OCI-M2 (cell line): ENCODE results near the gene PLA2G2E.
"Not testable (repeated sequence)": the region's sequence is repeated elsewhere in the genome, so short reads cannot be mapped to it uniquely, and the experiment has no call there.

Experiments
- DNase-seq: peaks from one replicate; lab custom pipeline; 2025; ENCODE audit not compliant: unreplicated experiment; lab: John Stamatoyannopoulos, UW

PLA2G2E gene

DNA sequence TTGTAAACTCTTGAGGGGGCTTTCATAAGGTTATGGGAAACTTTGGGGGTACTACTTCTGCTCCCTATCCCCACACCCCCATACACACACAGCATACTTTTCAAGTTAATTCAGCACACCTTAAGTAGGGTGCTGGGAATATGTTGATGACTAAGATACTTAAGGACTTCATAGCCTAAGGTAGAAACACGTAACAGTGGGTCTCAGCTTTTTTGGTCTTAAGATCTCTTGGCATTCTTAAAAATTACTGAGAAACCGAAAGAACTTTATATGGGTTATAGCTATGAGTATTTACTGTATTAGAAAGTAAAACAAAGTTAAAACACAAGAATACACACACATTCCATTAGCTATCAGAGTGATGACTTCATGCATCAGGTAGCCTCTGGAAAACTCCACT is 39.1 kb downstream of the PLA2G2E start:
- DNase-seq: no peak

DNA sequence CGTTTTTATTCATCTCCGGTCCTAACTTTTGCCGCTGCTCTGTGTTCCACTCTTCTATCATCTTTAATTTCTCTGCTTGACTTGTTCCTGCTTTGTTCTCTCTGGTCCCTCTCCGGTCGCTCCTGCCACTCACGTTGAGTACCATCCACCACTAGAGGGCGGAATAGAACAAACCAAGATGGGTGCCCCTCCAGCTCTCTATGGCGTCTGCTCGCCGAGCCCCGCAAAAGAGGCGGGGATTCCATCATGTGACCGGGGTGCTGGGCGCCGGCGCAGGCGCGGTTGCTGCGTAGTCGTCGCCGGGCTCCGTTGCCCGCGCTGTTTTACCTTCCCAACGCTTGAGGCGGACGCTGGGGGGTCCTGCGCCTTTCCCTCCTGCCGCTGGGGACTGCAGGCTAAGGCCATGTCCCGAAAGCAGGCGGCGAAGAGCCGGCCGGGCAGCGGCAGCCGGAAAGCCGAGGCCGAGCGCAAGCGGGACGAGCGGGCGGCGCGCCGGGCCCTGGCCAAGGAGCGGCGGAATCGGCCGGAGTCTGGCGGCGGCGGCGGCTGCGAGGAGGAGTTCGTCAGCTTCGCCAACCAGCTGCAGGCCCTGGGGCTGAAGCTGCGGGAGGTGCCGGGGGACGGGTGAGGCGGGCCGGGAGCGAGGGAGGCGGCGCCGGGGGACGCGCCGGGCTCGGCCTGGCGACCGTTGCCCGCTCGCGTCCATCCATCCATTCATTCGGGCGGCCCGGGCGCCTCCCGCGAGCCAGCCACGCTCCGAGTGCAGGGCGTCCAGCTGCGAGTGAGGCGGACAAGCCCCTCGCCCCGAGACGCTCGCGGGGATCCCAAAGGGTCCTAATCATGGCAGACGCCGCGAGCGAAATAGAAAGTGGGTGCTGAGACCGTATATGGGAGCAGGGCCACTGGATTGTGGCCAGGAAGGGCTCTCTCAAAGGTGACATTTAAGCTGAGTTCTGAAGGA is 41.0 kb downstream of the PLA2G2E start, which contains the start of gene OTUD3:
TSS of gene OTUD3 (plus strand) at position 285 of the 961 bp plus-strand sequence. CDS start at position 404, 119 bp downstream.
- DNase-seq: peak; percentile 75

DNA sequence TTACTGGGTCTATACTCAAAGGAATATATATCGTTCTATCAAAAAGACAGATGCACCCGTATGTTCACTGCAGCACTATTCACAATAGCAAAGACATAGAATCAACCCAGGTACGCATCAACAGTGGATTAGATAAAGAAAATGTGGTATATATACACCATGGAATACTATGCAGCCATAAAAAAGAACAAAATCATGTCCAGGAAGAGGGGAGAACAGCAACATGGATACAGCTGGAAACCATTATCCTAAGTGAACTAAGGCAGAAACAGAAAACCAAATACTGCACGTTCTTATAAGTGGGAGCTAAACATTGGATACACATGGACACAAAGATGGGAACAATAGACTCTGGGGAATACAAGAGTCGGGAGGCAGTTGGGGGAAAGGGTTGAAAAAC is 42.6 kb downstream of the PLA2G2E start:
- not testable (repeated sequence) for DNase-seq

DNA sequence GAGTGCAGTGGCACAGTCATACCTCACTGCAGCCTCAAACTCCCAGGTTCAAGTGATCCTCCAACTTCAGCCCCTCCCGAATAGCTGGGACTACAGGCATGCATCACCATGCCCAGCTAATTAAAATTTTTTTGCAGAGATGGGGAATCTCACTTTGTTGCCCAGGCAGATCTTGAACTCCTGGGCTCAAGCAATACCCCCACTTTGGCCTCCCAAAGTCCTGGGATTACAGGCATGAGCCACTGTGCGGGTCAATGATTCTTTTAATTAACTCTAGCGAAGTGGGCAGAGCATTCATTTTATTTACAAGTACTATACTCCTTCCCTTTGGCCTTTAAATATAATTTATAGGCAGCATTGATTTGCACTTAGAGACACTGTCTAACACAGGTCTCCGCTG is 43.8 kb downstream of the PLA2G2E start:
- no peak for DNase-seq

DNA sequence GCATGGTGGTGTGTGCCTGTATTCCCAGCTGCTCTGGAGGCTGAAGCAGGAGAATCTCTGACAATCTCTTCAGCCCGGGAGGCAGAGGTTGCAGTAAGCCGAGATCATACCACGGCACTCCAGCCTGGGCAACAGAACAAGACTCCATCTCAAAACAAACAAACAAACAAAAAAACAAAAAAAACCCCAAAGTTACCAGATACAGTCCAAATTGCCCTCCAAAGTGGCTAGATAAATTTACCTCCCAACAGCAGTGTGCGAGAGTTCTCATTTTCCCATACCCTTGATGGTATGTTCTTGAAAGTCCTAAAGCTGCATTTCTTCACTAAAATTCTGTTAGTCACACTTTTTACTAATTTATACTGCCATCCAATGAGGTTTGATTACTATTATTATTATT is 44.2 kb downstream of the PLA2G2E start:
- no peak for DNase-seq

DNA sequence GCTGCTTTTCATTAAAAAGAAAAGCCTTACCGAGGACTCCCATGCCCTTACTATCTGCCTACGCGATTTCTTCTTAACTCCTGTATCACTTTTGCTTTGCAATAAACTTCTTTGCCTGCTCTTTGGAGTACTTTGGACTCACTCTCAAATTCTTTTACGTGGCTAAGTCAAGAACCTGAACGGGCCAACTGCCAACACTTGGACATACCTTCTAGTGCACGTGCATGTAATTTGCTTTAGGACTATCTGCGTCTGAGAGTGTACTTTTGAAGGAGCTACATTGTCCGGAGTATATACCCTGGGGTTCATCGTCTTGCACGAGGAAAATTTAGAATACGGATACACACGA is 44.8 kb downstream of the PLA2G2E start:
- DNase-seq: no peak

DNA sequence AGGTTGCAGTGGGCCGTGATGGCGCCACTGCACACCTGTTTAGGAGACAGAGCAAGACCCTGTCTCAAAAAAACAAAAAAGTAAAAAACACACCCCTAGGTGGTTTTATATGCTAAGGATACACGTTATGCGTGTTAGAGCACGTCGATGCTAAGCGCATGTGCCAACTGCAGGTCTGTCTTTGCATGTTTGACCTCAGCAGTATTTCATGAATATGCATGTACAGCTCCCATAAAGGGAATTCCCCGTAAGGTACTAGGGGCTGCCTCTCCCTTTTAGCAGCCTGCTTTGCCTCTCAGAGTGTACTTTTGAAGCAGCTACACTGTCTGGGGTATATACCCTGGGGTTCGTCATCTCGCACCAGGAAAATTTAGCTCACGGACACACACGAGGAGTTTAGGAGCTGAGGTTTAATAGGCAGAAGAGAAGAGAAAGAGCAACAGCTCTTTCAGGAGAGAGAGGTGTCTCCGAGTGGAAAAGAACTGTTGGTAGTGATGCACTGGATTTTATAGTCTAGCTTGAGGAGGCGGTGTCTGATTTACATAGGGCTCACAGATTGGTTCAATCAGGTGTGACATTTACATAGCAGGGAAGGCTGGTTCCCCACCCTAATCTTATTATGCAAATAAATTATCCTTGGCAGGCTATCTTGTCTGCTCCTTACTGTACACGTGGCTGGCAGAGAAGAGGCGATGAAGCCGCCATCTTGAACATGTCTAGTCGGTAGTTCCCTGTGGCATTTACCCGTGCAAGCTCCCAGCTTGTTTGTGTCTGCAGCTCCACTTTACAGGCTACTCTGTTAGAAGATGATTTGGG is 45.4 kb downstream of the PLA2G2E start:
- no peak for DNase-seq

DNA sequence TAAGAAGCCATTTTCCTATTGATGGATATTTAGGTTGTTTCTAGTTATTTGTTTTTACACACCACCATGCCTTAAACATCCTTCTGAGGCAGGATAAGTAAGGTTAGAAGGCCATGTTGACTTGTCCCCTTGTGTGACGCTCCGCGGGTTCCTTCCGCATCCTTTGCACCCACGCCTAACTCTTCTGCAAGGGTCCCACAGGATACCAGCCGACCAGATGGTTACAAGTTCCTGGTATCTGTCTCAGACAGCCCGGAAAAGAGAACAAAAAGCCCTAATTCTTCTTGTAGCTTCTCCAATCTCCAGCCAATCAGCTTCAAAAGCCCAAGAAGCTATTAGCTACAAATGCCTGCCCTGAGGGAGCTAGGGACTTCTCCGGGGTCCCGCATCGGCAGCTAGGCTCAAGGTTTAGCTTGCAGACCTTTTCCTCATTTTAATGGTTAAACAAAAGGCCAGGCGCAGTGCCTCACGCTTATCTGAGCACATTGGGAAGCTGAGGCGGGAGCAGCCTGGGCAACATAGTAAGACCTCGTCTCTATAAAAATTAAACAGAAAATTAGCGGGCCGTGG is 46.2 kb downstream of the PLA2G2E start:
- DNase-seq: no peak

DNA sequence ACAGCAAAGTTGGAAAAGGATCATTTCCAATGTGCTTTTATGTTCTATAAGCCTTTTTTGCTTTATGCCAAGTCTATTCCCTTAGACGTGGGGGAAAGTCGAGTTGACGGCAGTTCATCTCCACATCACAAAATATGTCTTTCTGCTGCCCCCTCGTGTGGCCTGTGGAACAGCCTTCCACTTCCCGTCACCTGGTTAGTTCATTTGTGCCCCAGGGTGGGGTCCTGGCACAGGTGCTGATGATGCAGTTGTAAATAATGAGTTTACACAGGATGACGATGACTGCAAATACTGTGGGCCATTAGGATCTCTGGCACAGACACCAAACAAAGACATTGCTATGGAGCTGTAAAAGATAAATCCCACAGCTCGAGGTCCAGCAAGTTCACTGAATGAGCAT is 51.2 kb downstream of the PLA2G2E start:
- DNase-seq: no peak
